Stimulated activated CD4-positive, alpha-beta T cell treated with anti-CD3 and anti-CD28 coated beads, TNF-alpha, amount 100 ng/mL, for 4 hours (primary cell): ENCODE results near the gene LRRC3.
"Not testable (repeated sequence)": the region's sequence is repeated elsewhere in the genome, so short reads cannot be mapped to it uniquely, and the experiment has no call there.

Experiments
- DNase-seq, 3 experiments: peaks; one replicate each; pipeline ENCODE4 v3.0.0-alpha.2; 2020; ENCODE audit warnings: low read depth in 3 of 3

LRRC3 gene, protein sequence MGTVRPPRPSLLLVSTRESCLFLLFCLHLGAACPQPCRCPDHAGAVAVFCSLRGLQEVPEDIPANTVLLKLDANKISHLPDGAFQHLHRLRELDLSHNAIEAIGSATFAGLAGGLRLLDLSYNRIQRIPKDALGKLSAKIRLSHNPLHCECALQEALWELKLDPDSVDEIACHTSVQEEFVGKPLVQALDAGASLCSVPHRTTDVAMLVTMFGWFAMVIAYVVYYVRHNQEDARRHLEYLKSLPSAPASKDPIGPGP

DNA sequence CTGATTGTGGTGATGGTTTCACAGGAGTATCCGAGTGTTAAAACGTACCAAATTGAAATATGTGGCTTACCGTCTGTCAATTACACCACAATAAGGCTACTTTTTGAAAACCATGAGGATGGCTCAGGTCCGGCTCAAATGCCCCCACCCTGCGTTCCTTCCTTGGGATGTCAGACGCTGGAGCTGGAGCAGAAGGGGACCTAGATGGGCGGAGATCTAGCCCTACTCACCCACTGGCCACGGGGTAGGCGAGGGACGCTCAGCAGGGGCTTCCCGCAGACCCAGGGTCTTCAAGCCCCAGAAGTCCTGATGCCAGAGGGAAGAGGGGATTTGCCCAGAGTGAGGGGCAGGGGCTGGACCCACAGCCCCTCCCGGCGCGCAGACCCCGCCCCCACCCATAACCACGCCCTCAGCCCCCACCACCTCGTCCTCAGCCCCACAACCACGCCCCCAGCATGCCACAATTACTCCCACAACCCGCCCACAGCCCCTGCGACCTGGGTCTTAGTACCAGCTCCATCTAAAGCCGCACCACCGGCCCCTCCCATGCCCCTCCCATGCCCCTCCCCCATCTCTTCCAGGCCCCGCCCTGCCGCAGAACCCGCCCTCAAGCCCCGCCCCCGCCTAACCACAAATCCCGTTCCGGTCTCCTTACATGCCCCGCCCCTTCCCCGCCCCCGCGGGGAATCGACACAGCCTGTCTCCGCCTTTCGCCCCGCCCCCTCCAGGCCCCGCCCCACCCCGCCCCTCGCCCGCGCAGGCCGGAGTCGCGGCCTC, at the start of gene LRRC3:
Gene LRRC3 (plus strand): TSS at position 764 of the 777 bp plus-strand sequence. CDS start 1,135 bp downstream, outside the sequence.
- DNase-seq: peak; percentile 62 to 78 (median 76)

DNA sequence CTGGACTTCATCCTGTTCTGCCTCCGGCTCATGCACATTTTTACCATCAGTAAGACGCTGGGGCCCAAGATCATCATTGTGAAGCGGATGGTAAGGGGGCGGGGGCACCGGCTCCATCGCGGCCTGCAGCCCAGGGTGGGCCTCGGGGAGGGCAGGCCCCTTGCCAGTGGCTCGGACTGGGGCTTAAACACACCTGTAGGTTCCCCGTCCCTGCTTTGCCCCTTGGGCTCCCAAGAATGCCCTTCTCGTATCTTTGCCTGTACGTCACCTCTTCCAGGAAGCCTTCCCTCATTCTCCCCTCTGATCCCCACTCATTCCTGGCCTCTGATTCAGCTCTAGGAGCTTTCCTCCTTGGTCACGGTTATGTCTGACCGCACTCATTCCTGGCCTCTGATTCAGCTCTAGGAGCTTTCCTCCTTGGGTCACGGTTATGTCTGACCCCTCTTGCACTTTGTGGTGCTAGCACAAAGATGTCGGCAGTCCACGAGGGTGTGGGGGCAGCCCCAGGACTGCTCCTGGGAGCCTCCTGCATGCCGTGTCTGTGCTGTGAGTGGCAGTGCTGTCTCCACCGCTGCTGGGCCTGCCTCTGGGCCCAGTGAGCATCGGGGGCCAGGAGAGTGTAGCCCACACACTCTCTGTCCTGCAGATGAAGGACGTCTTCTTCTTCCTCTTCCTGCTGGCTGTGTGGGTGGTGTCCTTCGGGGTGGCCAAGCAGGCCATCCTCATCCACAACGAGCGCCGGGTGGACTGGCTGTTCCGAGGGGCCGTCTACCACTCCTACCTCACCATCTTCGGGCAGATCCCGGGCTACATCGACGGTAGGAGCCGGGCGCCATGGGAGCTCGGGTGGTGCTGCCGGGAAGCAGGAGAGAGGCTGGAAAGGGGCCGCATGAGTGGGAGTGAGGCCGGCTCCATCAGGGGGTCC, 49.1 kb upstream of the LRRC3 start:
- DNase-seq: no peak

DNA sequence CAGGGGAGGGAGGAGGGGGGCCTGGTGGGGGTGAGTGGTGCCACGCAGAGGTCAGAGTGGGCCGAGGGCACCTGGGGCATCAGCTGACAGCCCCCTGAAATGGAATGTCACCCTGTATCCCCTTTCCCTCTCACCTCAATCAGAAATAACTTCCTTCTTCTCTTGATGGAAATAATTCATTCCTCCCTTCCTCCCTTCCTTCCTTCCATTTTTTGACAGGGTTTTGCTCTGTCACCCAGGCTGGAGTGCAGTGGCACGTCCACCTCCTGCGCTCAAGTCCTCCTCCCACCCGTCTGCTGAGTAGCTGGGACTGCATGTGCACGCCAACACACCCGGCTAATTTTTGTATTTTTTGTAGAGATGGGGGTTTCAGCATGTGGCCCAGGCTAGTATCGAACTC, 48.4 kb upstream of the LRRC3 start:
- DNase-seq: no peak

DNA sequence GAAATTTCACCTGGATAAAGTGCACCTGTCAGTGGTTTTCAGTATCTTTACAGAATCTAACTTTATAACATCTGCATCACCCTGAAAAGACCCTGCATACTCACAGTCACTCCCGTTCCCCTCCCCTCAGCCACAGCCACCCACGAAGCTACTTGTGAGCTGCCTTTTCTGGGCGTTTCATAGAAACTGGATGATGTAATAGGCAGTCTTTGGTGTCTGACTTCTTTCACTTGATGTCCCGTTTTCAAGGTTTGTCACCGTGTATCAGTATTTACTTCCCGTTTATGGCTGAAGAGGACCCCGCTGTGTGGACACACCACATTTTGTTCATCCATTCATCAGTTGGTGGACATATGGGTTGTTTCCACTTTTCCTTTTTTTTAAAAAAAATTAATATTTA, 47.8 kb upstream of the LRRC3 start:
- peak in 1 of 3 experiments; percentile 5 for DNase-seq

DNA sequence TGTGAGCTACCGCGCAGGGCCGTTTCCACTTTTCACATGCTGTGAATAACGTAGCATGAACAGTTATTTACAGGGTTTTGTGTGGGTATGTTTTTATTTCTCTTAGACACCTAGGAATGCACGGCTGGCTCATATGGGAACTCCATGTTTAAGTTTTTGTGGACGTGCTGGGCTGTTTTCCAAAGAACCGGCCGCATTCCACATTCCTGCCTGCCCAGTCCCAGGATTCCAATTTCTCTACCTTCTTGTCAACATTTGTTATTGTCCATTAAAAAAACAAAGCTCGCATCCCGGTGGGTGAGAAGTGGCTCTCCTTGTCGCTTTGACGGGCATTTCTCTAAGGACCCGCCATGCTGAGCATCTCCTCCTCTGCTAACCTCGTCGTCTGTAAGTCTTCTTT, 47.1 kb upstream of the LRRC3 start:
- DNase-seq: no peak

DNA sequence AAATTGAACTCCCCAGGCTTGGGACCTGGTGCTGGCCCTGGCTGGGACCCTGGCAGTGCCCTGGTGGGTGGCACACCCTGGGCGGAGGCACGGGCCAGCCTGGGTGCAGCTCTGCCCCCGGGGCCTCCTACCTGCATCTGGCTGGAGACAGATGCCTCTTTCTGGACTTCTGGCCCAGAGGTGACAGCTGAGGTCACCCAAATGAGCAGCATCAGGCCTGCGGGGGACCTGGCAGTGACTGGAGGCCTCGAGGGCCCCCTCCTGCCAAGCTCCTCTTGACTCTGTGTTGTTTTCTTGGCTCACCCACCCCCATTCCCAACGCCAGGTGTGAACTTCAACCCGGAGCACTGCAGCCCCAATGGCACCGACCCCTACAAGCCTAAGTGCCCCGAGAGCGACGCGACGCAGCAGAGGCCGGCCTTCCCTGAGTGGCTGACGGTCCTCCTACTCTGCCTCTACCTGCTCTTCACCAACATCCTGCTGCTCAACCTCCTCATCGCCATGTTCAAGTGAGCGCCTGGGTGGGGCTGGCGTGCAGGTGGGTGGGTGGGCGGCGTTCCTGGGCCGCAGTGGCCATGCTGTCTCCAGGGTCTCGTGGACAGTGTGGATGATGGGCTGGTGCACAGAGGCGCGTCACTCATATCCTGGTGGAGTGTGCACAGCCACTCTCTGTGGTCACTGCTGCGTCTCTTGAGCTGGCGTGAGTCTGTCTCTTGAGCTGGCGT, 41.6 kb upstream of the LRRC3 start:
- DNase-seq: no peak

DNA sequence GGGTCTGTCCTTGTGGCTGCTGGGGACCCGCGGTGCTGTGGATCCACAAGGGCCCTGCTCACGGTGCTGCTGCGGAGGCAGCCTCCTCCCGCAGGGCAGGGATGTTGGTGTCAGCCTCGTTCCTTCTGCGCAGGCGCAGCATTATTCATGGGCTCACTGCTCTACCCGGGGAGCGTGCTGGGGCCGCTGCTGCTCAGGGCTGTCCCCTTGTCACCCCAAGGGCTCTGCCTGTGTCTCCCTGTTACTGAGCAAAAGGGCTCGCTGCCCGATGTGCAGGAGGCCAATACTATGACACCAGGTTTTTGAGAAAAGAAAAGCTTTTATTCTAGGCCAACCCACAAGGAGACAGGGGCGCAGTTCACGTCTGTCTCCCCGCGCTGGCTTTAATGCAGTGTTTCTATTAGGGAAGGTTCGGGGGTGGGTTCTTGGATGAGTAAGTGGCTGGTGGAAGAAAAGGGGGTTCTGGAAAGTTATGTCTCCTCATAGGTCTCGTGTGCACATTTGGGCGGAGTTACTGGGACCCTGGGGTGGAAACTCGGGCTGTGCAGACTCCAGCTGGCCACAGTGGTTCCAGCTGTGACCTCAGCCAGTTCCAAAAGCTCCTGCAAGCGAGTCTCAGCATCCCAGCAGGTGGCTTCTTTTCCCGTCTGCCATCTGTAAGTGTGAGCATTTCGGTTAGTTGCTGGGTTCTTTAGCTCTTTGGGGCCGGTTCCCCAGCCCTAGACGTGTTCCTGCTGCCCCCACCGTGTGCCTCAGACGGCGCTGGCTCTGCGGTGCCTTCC, 40.8 kb upstream of the LRRC3 start:
- DNase-seq: no peak

DNA sequence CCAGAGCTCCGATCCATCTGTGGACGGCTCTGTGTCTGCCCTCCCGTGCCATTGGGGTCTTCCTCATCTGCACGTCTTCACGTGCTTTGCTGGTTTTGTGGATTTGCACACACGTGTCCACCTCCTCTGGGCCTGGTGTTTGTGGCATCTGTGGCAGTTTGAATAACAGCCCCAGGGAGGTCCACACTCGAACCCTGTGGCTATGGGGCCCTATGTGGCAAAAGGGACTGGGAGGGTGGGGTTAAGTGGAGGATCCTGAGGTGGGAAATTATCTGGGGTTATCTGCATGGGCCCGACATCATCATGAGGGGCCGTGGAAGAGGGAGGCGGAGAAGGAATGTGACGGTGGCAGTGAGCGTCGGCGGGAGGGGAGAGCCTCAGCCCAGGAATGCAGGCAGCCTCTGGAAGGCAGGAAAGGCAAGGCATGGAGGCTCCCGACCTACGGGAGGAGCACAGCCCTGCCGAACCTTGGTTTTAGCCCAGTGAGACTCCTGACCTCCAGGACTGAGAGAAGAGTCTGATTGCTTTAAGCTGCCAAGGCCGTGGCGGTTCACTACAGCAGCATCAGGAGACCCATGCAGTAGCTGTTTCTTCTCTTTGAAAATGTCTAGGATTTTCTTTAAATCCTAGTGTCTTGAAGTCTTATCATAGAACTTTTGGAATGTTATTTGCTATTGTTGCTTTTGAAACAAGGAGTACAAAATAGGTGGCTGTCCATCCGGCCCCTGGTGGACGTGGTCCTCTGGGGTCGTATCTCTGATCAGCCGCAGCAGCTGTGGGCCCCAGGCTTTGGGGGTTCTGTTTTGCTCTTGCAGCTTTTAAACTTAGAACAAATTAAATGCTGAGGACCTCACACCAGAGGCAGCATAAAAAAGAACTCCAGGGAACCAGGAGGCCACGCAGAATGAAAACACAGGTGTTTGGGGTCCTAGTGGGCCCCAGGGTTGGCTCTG, 40.0 kb upstream of the LRRC3 start:
- DNase-seq: no peak

DNA sequence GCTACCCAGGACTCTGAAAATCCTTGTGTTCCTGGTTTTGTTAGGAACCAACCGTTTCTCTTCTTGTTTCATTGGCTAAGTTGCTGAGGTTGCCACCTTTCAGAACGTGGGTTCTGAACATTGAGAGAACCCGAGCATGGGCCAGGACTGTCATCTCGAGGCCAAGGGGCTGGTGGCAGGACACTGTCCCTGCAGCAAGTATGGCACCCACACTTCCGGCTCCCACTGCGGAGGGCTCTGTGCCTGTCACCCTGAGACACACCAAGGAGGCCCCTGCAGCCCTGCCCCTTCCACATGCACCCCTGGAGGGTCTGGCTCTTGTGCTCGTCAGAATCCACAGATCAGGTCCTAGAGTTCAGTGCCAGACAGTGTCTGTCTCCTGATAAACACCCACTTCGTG, 39.1 kb upstream of the LRRC3 start:
- no peak for DNase-seq

DNA sequence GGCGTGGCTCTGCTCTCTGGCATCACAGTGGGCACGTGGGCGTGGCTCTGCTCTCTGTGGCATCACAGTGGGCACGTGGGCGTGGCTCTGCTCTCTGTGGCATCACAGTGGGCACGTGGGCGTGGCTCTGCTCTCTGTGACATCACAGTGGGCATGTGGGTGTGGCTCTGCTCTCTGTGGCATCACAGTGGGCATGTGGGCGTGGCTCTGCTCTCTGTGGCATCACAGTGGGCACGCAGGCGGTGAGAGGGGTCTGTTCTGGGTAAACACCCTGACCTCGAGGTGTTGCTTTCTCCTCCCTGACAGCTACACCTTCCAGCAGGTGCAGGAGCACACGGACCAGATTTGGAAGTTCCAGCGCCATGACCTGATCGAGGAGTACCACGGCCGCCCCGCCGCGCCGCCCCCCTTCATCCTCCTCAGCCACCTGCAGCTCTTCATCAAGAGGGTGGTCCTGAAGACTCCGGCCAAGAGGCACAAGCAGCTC, 37.6 kb upstream of the LRRC3 start:
- not testable (repeated sequence) for DNase-seq

DNA sequence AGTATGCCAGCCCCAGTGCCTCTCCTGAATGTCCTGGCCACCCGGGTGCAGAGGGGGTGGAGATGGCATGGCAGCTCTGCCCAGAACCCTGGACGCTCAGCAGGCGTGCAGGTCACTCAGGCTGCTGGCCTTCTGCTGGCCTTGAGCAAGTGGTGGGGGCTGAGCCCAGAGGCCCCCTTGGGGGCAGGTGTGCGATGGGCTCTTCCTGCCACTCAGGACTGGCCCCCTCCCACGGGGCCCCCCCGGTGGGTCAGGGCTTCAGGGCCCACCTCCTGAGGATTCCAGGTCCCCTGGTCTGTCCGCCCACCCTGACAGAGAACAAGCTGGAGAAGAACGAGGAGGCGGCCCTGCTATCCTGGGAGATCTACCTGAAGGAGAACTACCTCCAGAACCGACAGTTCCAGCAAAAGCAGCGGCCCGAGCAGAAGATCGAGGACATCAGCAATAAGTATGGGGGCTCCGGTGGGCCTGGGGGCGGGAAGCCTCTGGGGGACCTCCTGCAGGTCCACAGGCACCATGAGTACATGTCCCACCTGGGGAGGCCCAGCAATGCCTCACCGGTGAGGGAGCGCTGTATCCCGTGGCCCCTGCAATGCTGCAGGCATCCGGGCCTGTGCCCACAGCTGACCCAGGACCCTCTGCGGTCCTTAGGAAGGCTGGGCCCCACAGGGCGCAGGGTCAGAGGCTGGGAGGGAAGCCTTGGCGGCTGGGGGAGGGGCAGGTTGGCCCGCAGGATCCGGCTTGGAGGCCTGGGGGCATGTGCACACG, 37.0 kb upstream of the LRRC3 start:
- no peak for DNase-seq

DNA sequence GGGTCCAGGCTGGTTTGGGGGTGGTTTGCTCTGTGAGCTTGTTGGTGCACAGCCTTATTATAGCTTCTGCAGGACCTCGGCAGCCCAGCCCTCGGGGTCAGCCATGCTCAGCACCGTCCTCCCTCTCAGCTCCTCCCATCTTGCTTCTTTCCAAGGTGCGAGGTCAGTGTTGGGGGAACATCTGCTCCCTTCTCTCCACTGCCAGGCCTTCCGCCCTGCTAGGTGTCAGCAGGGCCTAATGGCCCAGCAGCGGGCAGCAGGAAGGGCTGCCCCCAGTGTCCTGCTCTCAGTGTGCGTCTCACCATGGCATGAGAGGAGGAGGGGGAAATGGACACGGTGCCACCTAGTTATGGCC, 36.5 kb upstream of the LRRC3 start:
- no peak for DNase-seq

DNA sequence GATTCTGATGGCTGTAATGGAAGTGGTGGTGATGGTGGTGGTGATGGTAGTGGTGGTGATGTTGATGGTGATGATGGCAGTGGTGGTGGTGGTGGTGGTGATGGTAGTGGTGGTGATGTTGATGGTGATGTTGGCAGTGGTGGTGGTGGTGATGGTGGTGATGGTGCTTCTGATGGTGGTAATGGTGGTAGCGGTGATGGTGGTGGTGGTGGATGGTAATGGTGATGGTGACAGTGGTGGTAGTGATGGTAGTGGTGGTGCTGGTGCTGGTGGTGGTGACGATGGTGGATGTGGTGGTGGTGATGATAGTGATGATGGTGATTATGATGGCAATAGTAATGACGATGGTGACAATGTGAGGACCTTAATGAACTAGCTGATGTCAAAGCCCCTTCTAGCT, 35.6 kb upstream of the LRRC3 start:
- no peak for DNase-seq

DNA sequence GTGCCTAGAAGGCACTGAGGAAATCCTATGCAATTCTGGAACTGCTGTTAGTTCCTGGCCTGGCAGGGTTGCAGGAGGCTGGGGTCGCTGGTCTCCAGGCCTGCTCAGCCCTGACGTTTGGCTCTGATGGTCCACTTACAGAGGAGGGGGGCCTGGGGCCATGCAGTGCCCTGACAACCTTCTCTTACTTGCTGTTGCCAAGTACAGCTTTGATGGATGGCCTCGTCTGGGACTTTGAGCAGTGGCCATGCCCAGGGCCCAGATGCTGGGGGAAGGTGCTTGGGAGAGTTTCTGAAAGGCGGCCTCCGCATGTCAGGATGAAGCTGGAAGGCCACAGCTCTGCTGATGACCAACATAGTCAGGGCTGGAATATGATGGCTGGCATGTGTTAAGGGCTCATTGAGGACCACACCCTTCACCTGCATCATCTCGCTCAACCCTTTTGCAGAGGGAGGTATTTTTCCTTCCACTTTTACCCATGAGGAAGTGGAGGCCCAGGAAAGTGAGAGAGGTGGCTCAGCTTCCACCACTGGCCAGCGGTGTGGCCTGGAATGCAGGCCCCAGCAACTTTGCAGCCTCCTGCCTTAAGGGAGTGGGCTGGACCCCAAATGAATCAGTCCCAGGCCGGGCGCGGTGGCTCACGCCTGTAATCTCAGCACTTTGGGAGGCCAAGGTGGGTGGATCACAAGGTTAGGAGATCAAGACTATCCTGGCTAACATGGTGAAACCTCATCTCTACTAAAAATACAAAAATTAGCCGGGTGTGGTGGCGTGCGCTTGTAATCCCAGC, 34.7 kb upstream of the LRRC3 start:
- DNase-seq: no peak

DNA sequence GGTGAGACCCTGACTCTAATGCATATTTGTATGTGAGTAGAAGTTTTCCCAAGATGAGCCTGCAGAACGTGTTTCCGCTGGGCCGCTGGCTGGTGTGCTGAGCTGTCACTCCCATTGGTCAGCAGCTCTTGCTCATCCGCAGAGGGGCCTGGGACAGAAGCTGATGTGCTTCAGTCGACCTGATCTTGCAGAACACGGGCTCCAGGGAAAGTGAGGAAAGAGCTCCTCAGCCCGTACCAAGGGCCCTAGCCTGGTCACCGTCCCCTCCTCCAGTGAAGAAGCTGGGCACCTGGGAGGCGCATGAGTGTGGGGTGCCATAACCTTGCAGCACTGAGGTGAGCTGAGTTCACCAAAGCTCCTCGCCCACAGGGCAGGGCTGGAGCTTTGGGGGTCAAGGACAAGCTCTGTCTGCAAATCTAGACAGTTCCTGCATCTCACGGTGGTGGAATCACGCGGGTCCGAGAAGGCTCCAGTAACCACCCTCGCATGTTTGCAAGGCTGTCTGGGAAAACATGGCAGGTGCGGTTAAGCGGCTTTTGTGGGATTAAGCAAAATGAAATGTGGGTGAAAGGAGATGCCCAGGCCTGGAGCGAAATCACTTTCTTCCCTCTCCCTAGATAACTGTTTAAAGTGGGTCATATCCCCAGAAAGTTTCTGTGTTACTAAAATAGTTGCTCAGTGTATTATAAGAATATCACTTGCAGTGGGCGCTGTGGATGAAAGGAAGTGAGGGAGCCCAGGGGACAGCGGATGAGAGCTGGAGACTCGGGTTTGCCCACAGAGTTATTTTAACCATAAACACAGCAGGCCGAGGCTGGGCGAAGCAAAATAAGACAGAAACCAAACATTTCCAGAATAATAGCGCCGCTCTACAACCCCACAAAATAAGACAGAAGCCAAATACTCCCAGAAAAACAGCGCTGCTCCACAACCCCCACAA, 33.1 kb upstream of the LRRC3 start:
- no peak for DNase-seq

DNA sequence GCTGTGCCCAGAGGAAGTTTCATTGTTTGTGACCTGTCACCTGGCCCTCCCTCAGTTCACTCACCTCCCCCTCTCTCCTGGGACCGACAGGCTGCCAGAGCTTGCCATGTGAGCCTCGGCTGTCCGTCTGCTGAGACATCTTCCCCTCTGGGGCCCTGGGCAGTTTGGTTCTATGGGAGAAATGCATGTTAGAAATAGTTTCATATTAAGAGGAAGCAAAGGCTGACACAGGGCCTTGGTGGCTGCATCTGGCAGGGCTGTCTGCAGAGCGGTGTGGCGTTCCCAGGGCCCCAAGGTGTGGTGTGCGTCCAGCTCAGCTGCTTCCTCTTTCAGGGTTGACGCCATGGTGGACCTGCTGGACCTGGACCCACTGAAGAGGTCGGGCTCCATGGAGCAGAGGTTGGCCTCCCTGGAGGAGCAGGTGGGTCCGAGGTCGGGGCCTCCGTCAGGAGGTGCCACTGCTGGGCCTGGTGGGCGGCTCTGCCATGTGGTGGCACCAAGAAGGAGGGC, 31.9 kb upstream of the LRRC3 start:
- no peak for DNase-seq
